Activated CD8-positive, alpha-beta memory T cell treated with anti-CD3 and anti-CD28 coated beads for 36 hours (primary cell): ENCODE results near the gene ANKDD1B. TPM values are rescaled to one million over a fixed set of nuclear protein-coding genes. Genes with fewer than 3 reads are reported as not detected.

Experiments used
- total RNA-seq, 2 experiments: library from RNA; stranded (reverse); gene quantifications; one replicate each; pipeline ENCODE4 v1.2.3, GENCODE V29; 2021

ANKDD1B gene
- total RNA-seq, 2 experiments from 2014 or later: 0.08 to 0.17 TPM

Other genes starting within 250 kb of the ANKDD1B start
- 10 to 100 TPM; 31.7 to 31.8 TPM for gene CERT1, start 99.8 kb upstream of the ANKDD1B start, total RNA-seq
- gene POLK, start 99.6 kb upstream of the ANKDD1B start, total RNA-seq: 10 to 100 TPM; 33.8 to 34.6 TPM
- gene POC5, start 106.0 kb downstream of the ANKDD1B start, total RNA-seq: 10 to 100 TPM; 11.3 to 11.7 TPM